Stimulated activated CD8-positive, alpha-beta memory T cell treated with anti-CD3 and anti-CD28 coated beads, Interleukin-4, amount 100 ng/mL, for 48 hours (primary cell): Measurements from ENCODE around the gene EMILIN3.

Source experiments
- DNase-seq: peaks from one replicate; pipeline ENCODE4 v3.0.0-alpha.2; 2020

Gene EMILIN3

GRCh38 chr20:41366546-41367392, at the start of gene EMILIN3:
Gene EMILIN3, minus strand, starts transcription at chr20:41366818. Its CDS starts 184 bp downstream, at chr20:41366634.
- DNase-seq: no peak

DNA sequence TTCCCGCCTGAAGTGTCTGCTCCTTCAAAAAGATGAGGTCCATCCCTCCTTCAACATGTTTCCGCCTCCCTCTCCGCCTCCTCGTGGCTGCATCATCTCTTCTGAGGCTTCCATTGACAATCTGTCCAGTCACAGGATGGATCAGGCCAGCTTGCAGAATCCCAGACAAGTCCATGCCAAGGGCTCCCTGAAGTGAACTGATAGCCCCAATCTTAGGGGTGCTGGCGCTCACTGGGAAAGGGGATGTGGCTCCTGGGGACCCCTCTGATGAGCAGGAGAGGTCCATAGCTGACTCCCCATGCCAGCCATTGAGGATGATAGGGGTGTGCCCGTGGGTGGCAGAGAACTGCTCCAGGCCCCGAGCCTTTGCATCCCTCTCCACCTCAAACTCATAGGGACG, 48.6 kb upstream of the EMILIN3 start:
- DNase-seq: no peak

DNA sequence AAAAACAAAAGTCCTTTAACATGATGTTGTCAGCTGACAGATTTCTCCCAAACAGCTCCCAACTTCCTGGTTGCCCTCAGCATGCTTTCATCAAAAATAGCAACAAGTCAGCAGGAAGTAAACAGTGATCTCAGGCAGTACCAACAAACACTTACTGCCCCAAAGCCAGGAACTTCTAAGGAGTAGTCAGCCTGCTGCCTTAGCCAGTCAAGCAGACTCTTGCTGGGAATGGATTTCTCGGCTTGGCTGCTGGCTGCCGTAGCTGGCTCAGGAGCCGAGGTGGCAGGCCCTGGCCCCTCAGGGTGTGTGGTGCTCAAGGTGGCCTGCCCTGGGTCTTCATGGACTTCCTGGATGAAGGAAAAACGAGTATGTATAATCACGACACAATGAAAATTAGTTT, 46.6 kb upstream of the EMILIN3 start:
- DNase-seq: no peak

GRCh38 chr20:41412324-41413120, 45.9 kb upstream of the EMILIN3 start:
- no peak for DNase-seq

DNA sequence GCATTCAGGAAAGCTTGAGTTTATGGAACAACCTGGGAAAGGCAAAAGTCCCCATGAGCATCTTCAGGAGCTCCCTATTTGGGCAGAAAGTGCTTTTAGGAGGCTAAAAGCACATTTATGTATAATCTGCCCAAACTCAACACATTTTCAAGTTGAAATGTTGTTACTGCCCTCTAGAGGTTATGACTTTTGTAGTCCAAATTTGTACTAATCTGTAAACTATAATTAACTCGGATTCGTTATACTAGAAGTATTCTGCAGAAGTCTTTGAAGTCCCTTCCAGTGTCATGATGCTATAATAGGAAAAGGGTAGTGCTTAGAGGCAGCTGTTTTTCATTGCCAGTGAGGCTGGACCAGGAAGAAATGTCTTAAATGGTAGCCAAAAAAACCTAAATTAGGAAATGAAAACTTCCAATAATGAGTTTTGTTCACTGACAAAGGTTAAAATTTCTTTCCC, 44.8 kb upstream of the EMILIN3 start:
- DNase-seq: no peak

- no peak for DNase-seq
These were observed 42.4 kb upstream of the EMILIN3 start for GRCh38 chr20:41408986-41409385.

DNA sequence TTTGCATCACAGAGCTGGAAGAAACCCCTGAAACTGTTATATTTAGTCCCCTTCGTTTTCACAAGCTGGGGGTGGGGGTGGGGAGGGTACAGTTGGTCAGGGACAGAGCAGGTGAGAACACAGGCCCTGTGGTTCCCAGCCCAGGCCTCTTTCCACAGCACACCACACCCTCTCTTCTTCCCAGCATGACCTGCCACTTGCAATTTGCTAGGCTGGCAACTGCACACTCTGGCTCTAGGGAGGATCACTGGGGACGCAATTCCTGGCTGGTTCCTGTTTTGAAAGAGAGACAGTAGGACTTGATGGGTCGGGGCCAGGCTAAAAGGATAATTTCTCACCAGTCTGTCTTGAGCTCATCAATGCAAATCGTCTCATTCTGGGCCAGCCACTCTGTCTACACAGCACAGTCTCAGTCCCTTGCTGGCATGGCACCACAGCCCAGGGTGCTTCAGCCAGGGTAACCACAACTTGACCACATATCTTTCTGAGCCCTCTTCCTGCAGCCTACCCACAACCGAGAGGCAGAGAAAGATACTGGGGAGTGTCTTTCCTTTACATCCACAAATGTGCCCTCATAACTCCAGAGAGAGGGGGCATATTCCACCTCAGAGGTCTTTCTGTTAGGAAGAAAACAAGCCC, 41.7 kb upstream of the EMILIN3 start:
- no peak for DNase-seq

DNA sequence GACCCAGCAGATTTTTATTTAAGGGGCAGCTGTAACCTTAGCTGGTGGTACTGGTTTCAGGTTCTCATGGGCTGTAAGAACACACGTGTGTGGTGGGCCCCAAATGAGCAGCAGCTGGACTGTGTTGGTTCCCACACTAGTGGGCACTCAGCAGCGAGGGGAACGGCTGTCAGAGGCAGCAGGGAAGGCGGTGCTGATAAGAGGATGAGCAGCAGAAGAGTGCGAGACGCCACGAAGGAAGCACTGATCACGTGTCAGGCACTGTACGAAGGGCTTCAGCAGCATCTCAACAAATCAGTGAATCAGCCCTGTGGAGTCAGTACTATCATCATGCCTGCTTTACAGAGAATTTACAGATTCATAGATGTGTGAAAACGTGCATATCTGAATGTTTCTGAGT, 41.0 kb upstream of the EMILIN3 start:
- no peak for DNase-seq

- DNase-seq: no peak
These were observed 40.4 kb upstream of the EMILIN3 start for GRCh38 chr20:41406896-41407444.

GRCh38 chr20:41406353-41406752, 39.7 kb upstream of the EMILIN3 start:
- no peak for DNase-seq

DNA sequence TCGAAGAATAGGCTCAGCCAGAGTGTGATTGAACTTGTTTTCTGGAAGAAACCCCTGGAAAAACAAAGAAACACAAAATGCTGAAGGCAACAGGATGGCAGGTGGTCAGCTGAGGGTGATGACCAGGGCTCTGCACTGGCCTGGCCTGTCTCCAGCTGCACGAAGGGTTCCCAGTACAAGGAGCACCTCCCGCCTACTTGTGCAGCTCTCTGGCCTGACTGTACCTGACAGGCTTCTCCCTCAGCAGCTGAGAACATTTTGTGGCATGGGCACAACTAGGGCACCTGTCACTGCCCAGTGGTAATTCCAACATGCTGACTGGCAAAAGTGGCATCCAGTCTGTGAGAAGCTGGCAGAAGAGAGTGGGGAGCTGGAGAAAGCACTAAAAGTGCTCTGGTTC, 38.8 kb upstream of the EMILIN3 start:
- no peak for DNase-seq

GRCh38 chr20:41403604-41404003, 37.0 kb upstream of the EMILIN3 start:
- no peak for DNase-seq

DNA sequence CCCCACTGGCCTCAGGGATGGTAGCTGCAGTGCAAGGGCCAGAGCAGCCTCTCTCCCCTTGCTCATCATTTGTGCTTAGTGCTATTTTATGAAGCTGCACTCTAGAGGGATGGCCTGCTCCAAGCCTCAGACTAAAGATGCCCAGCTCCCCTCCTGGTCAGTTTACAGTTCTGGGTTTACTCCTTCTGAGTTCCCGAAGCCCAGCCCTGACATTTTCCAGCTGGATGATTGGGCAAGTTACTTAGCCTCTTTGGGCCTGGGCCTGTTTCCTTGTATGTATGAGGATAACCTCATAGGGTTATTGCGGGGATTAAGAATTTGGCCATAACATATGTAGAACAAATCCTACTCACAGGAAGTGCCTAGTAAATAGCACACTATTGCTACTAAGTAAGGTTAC, 31.8 kb upstream of the EMILIN3 start:
- no peak for DNase-seq

DNA sequence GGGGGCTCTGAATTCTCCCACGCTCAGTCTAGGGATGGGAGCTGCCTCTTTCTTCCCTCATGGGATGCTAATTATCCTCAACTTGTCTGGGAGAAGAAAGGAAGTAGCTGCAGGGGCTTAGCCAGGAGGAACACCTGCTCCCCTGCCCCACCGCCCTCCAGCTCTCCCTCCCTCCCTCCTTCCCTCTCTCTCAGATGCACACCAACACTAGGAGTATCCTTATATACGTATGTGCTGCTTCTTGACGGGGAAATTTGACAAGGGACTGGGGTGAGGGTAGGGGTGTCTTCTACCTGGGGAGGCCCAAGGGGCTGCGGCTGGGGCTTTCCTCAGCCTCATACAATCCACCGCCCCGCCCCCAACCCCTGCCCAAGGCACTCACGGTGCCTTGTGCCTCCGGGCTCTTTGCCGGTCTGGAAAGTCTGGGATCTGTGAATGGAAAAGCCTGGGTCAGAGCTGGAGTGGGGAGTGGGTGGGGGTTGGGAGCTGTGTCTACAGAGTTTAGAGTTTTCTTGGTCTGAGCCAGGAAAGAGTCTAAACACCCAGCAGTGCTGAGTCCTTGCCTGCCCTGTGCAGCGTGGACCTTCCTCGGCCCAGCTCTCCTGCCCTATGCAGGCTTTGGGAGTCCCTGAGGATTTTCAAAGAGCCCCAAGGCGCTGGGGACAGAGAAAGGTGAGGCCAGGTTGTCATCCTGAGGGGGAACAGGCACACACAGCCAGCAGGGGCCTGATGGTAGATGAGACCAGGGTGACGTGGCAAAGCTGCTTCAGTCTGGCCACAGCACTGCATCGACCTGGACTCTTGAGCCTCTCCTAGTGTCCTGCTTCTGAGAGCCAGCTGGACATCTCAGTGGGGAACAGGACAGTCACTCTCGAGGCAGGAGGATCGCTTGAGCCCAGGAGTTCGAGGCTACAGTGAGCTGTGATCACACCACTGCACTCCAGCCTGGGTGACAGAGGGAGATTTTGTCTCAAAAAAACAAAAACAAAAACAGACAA, 29.3 kb upstream of the EMILIN3 start:
- no peak for DNase-seq

DNA sequence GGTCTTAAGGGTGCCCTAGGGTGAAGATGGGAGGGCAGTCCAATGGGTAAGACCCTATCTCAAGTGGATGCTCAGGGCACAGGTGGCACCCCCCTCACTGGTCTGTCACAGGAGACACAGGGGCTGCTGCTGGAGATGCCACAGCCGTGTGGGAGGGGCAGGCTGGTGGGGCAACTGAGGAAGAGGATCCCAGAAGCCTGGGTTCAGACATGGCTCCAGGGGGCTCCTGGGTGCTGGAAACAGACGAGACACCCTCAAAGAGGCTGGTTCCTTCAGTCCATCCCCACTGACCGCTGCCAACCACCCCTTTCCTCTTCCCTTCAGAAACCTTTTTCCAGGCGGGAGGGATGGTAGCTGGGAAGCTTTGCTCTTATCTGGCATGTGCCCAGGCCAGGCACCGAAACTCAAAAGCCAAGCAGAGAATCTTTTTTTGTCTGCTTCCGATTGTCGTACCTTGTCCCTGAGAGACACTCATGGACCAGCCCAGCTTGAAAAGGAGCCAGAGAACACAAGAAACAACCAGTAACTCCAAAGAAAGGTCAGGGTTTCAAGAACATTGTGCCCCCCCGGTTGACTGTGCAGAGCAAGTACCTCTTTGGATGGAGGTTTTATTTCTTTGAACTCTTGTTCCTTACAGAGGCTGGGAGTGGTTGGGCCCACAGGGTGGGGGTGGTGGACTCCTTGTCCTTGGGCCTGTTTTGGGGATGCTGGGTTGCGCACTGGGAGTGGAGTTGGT, 28.5 kb upstream of the EMILIN3 start:
- no peak for DNase-seq

GRCh38 chr20:41394081-41394480, 27.5 kb upstream of the EMILIN3 start:
- DNase-seq: no peak

DNA sequence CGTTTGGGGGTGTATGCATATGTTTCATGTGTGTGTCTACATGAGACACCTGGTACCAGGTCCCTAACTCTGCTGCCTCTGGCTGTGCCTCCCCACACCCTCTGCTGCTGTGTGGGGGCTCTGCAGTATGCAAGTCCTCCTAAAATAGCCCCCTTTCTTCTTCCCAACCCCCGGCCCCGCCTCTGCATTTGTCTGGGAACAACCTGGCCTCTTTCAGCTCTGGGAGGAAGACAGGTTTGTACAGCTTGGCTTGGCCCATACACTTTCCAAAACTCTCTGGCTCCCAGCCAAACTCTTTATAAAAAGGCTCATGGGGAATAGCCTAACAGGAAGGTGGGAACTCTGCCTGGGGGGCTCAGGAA, 27.1 kb upstream of the EMILIN3 start:
- DNase-seq: no peak

GRCh38 chr20:41392871-41393704, 26.5 kb upstream of the EMILIN3 start:
- no peak for DNase-seq

- no peak for DNase-seq
These were observed 25.7 kb upstream of the EMILIN3 start for GRCh38 chr20:41392295-41392694.

GRCh38 chr20:41391587-41392001, 25.0 kb upstream of the EMILIN3 start:
- no peak for DNase-seq
